ENCODE data around the gene KRT79. TPM values are rescaled to one million over a fixed set of nuclear protein-coding genes. Genes with fewer than 3 reads are reported as not detected.

The KRT79 gene
- polyA plus RNA-seq, 4 donors = 0.31 TPM; not detected in 3

GRCh38 chr12:52815161-52815560 lies 18.9 kb downstream of the KRT79 start:
- H3K4me3 ChIP-seq (ENCODE audit: low read depth in 1 of 3, low read length in 3 of 3) = no peak overlapping the region
- H3K9me3 ChIP-seq (ENCODE audit: control insufficient read depth in 2 of 2, insufficient read depth in 1 of 2, low read depth in 1 of 2, low read length in 1 of 2) = no peaks in the 10 kb centered on the region
- H3K36me3 ChIP-seq (ENCODE audit: control insufficient read depth in 3 of 3, insufficient read depth in 2 of 3, low read depth in 1 of 3, low read length in 3 of 3) = no peaks in the 10 kb centered on the region
- H3K4me1 ChIP-seq (ENCODE audit: control insufficient read depth in 3 of 3, insufficient read depth in 2 of 3, low read depth in 1 of 3, low read length in 2 of 3) = peaks cover 0 to 11% (median 0%) of the 10 kb centered on the region in 3 donors
- FAIRE-seq (no peak), DNase-seq (no peak)
- 93% methylated on average over 4 of the region's 4 CpGs for WGBS, 3 donors
- H3K27me3 ChIP-seq (ENCODE audit: control insufficient read depth in 3 of 3, insufficient read depth in 3 of 3, low read length in 3 of 3) = peaks cover 0 to 1% (median 0%) of the 10 kb centered on the region in 3 donors
- no peak overlapping the region for H3K27ac ChIP-seq (ENCODE audit: low read depth in 1 of 3, low read length in 2 of 3)

GRCh38 chr12:52814710-52815155 lies 19.4 kb downstream of the KRT79 start:
- Histone ChIP-seq H3K36me3 (ENCODE audit: control insufficient read depth in 3 of 3, insufficient read depth in 2 of 3, low read depth in 1 of 3, low read length in 3 of 3) (no peaks in the 10 kb centered on the region), H3K4me3 (ENCODE audit: low read depth in 1 of 3, low read length in 3 of 3) (no peak overlapping the region), H3K4me1 (ENCODE audit: control insufficient read depth in 3 of 3, insufficient read depth in 2 of 3, low read depth in 1 of 3, low read length in 2 of 3) (peaks cover 0 to 11% (median 0%) of the 10 kb centered on the region in 3 donors), H3K9me3 (ENCODE audit: control insufficient read depth in 2 of 2, insufficient read depth in 1 of 2, low read depth in 1 of 2, low read length in 1 of 2) (no peaks in the 10 kb centered on the region), H3K27ac (ENCODE audit: low read depth in 1 of 3, low read length in 2 of 3) (no peak overlapping the region), H3K27me3 (ENCODE audit: control insufficient read depth in 3 of 3, insufficient read depth in 3 of 3, low read length in 3 of 3) (peaks cover 0 to 1% (median 0%) of the 10 kb centered on the region in 3 donors)
- FAIRE-seq (no peak), DNase-seq (no peak)
- 73 to 83% (median 79%) methylated on average over 4 of the region's 4 CpGs for WGBS, 3 donors

GRCh38 chr12:52813885-52814709 lies 20.0 kb downstream of the KRT79 start, which contains the start of gene KRT4:
KRT4 (minus strand) TSS chr12:52814116; CDS start chr12:52814058, 58 bp downstream.
- peaks cover 0 to 1% (median 0%) of the 10 kb centered on the region in 3 donors for H3K27me3 ChIP-seq (ENCODE audit: control insufficient read depth in 3 of 3, insufficient read depth in 3 of 3, low read length in 3 of 3)
- no peaks in the 10 kb centered on the region for H3K9me3 ChIP-seq (ENCODE audit: control insufficient read depth in 2 of 2, insufficient read depth in 1 of 2, low read depth in 1 of 2, low read length in 1 of 2)
- H3K4me1 ChIP-seq (ENCODE audit: control insufficient read depth in 3 of 3, insufficient read depth in 2 of 3, low read depth in 1 of 3, low read length in 2 of 3) = peaks cover 0 to 11% (median 0%) of the 10 kb centered on the region in 3 donors
- no peak for DNase-seq
- no peaks in the 10 kb centered on the region for H3K36me3 ChIP-seq (ENCODE audit: control insufficient read depth in 3 of 3, insufficient read depth in 2 of 3, low read depth in 1 of 3, low read length in 3 of 3)
- no peak within 1 kb of the TSS for H3K4me3 ChIP-seq (ENCODE audit: low read depth in 1 of 3, low read length in 3 of 3)
- FAIRE-seq = no peak
- 71 to 76% (median 75%) methylated on average over 15 of the region's 15 CpGs for WGBS, 3 donors
- H3K27ac ChIP-seq (ENCODE audit: low read depth in 1 of 3, low read length in 2 of 3) = no peak within 1 kb of the TSS

GRCh38 chr12:52813203-52813819 lies 20.8 kb downstream of the KRT79 start:
- Histone ChIP-seq H3K27me3 (ENCODE audit: control insufficient read depth in 3 of 3, insufficient read depth in 3 of 3, low read length in 3 of 3) (peaks cover 0 to 2% (median 0%) of the 10 kb centered on the region in 3 donors), H3K27ac (ENCODE audit: low read depth in 1 of 3, low read length in 2 of 3) (no peak overlapping the region), H3K4me1 (ENCODE audit: control insufficient read depth in 3 of 3, insufficient read depth in 2 of 3, low read depth in 1 of 3, low read length in 2 of 3) (peaks cover 0 to 3% (median 0%) of the 10 kb centered on the region in 3 donors), H3K36me3 (ENCODE audit: control insufficient read depth in 3 of 3, insufficient read depth in 2 of 3, low read depth in 1 of 3, low read length in 3 of 3) (no peaks in the 10 kb centered on the region), H3K9me3 (ENCODE audit: control insufficient read depth in 2 of 2, insufficient read depth in 1 of 2, low read depth in 1 of 2, low read length in 1 of 2) (no peaks in the 10 kb centered on the region), H3K4me3 (ENCODE audit: low read depth in 1 of 3, low read length in 3 of 3) (no peak overlapping the region)
- no peak for FAIRE-seq
- DNase-seq = no peak
- 84 to 90% (median 90%) methylated on average over 10 of the region's 10 CpGs for WGBS, 3 donors

- Histone ChIP-seq H3K4me1 (ENCODE audit: control insufficient read depth in 3 of 3, insufficient read depth in 2 of 3, low read depth in 1 of 3, low read length in 2 of 3) (no peaks in the 10 kb centered on the region), H3K9me3 (ENCODE audit: control insufficient read depth in 2 of 2, insufficient read depth in 1 of 2, low read depth in 1 of 2, low read length in 1 of 2) (no peaks in the 10 kb centered on the region), H3K27ac (ENCODE audit: low read depth in 1 of 3, low read length in 2 of 3) (no peak overlapping the region), H3K27me3 (ENCODE audit: control insufficient read depth in 3 of 3, insufficient read depth in 3 of 3, low read length in 3 of 3) (peaks cover 0 to 3% (median 0%) of the 10 kb centered on the region in 3 donors), H3K4me3 (ENCODE audit: low read depth in 1 of 3, low read length in 3 of 3) (no peak overlapping the region), H3K36me3 (ENCODE audit: control insufficient read depth in 3 of 3, insufficient read depth in 2 of 3, low read depth in 1 of 3, low read length in 3 of 3) (no peaks in the 10 kb centered on the region)
- WGBS, 3 donors = 49 to 57% (median 49%) methylated on average over 3 of the region's 3 CpGs
- FAIRE-seq = no peak
- DNase-seq = no peak
These were observed 21.4 kb downstream of the KRT79 start for GRCh38 chr12:52812749-52813148.

GRCh38 chr12:52812073-52812400 lies 22.1 kb downstream of the KRT79 start:
- no peak for FAIRE-seq
- DNase-seq = no peak
- Histone ChIP-seq H3K4me1 (ENCODE audit: control insufficient read depth in 3 of 3, insufficient read depth in 2 of 3, low read depth in 1 of 3, low read length in 2 of 3) (no peaks in the 10 kb centered on the region), H3K36me3 (ENCODE audit: control insufficient read depth in 3 of 3, insufficient read depth in 2 of 3, low read depth in 1 of 3, low read length in 3 of 3) (no peaks in the 10 kb centered on the region), H3K9me3 (ENCODE audit: control insufficient read depth in 2 of 2, insufficient read depth in 1 of 2, low read depth in 1 of 2, low read length in 1 of 2) (no peaks in the 10 kb centered on the region), H3K27me3 (ENCODE audit: control insufficient read depth in 3 of 3, insufficient read depth in 3 of 3, low read length in 3 of 3) (peaks cover 0 to 2% (median under 1%) of the 10 kb centered on the region in 3 donors), H3K27ac (ENCODE audit: low read depth in 1 of 3, low read length in 2 of 3) (no peak overlapping the region), H3K4me3 (ENCODE audit: low read depth in 1 of 3, low read length in 3 of 3) (no peak overlapping the region)
- 57 to 78% (median 67%) methylated on average over 4 of the region's 4 CpGs for WGBS, 3 donors

- H3K27ac ChIP-seq (ENCODE audit: low read depth in 1 of 3, low read length in 2 of 3) = no peak overlapping the region
- H3K9me3 ChIP-seq (ENCODE audit: control insufficient read depth in 2 of 2, insufficient read depth in 1 of 2, low read depth in 1 of 2, low read length in 1 of 2) = no peaks in the 10 kb centered on the region
- H3K36me3 ChIP-seq (ENCODE audit: control insufficient read depth in 3 of 3, insufficient read depth in 2 of 3, low read depth in 1 of 3, low read length in 3 of 3) = no peaks in the 10 kb centered on the region
- no peak for FAIRE-seq
- H3K4me1 ChIP-seq (ENCODE audit: control insufficient read depth in 3 of 3, insufficient read depth in 2 of 3, low read depth in 1 of 3, low read length in 2 of 3) = no peaks in the 10 kb centered on the region
- H3K27me3 ChIP-seq (ENCODE audit: control insufficient read depth in 3 of 3, insufficient read depth in 3 of 3, low read length in 3 of 3) = peaks cover 0 to 2% (median 2%) of the 10 kb centered on the region in 3 donors
- no peak for DNase-seq
- no peak overlapping the region for H3K4me3 ChIP-seq (ENCODE audit: low read depth in 1 of 3, low read length in 3 of 3)
- 72 to 84% (median 81%) methylated on average over 9 of the region's 9 CpGs for WGBS, 3 donors
These were observed 22.7 kb downstream of the KRT79 start for GRCh38 chr12:52811191-52812072.

GRCh38 chr12:52810554-52810953 lies 23.6 kb downstream of the KRT79 start:
- no peak for FAIRE-seq
- Histone ChIP-seq H3K27ac (ENCODE audit: low read depth in 1 of 3, low read length in 2 of 3) (no peak overlapping the region), H3K4me1 (ENCODE audit: control insufficient read depth in 3 of 3, insufficient read depth in 2 of 3, low read depth in 1 of 3, low read length in 2 of 3) (no peaks in the 10 kb centered on the region), H3K27me3 (ENCODE audit: control insufficient read depth in 3 of 3, insufficient read depth in 3 of 3, low read length in 3 of 3) (peaks cover 0 to 2% (median 2%) of the 10 kb centered on the region in 3 donors), H3K9me3 (ENCODE audit: control insufficient read depth in 2 of 2, insufficient read depth in 1 of 2, low read depth in 1 of 2, low read length in 1 of 2) (no peaks in the 10 kb centered on the region), H3K4me3 (ENCODE audit: low read depth in 1 of 3, low read length in 3 of 3) (no peak overlapping the region), H3K36me3 (ENCODE audit: control insufficient read depth in 3 of 3, insufficient read depth in 2 of 3, low read depth in 1 of 3, low read length in 3 of 3) (no peaks in the 10 kb centered on the region)
- no peak for DNase-seq
- 68 to 88% (median 68%) methylated on average over 5 of the region's 5 CpGs for WGBS, 3 donors
